HL-60 (cell line): Measurements from ENCODE around the gene CTIF.

ENCODE experiments used
- DNase-seq, 2 experiments: peaks; one replicate each; pipeline ENCODE4 v3.0.0-alpha.2; 2010 to 2020; ENCODE audit warnings: low read depth in 1 of 2, low spot score in 1 of 2
- H3K27ac ChIP-seq: fragments of 250-450 bp; sonication (Bioruptor Pico); replicated peaks from 2 replicates; pipeline ENCODE4 v1.5.1; 2020; ENCODE audit warnings: mild to moderate bottlenecking, moderate library complexity
- H3K27me3 ChIP-seq: fragments of 250-450 bp; sonication (Bioruptor Pico); 2 replicates; pipeline ENCODE4 v1.5.1; 2021; ENCODE audit warnings: mild to moderate bottlenecking, moderate library complexity; ENCODE audit not compliant: insufficient read depth, poor library complexity, severe bottlenecking
- H3K4me3 ChIP-seq: replicated peaks from 2 replicates; pipeline ENCODE4 v1.5.1; 2011; ENCODE audit warnings: mild to moderate bottlenecking, control low read depth, low read length; ENCODE audit not compliant: insufficient read depth
- CTCF ChIP-seq: IDR thresholded peaks from one replicate; pipeline ENCODE4 v1.5.1; 2011; ENCODE audit warnings: low read length, control low read depth, inconsistent platforms; ENCODE audit not compliant: insufficient read depth
- GABPA ChIP-seq: IDR thresholded peaks from 2 replicates; pipeline ENCODE4 v1.6.1; 2012; ENCODE audit warnings: low read depth
- POLR2AphosphoS5 ChIP-seq: IDR thresholded peaks from 2 replicates; pipeline ENCODE4 v1.6.1; 2012; ENCODE audit warnings: low read depth
- REST ChIP-seq: IDR thresholded peaks from 2 replicates; pipeline ENCODE4 v1.6.1; 2012; ENCODE audit warnings: low read depth; ENCODE audit not compliant: insufficient replicate concordance
- SPI1 ChIP-seq: IDR thresholded peaks from 2 replicates; pipeline ENCODE4 v1.6.1; 2012; ENCODE audit warnings: low read depth, mild to moderate bottlenecking, borderline replicate concordance

Gene CTIF

GRCh38 chr18:48590678-48591077, 51.8 kb downstream of the CTIF start:
- DNase-seq, result no peak
- H3K27ac ChIP-seq, result no peak overlapping the region
- TF ChIP-seq POLR2AphosphoS5 (no peak), CTCF (no peak), SPI1 (no peak), GABPA (no peak), REST (no peak)
- H3K27me3 ChIP-seq, result no peaks in the 10 kb centered on the region
- H3K4me3 ChIP-seq, result no peak overlapping the region

- H3K27me3 ChIP-seq, result no peaks in the 10 kb centered on the region
- TF ChIP-seq POLR2AphosphoS5 (no peak), GABPA (no peak), REST (no peak), CTCF (no peak), SPI1 (no peak)
- no peak overlapping the region for H3K27ac ChIP-seq
- DNase-seq, result no peak
- H3K4me3 ChIP-seq, result no peak overlapping the region
Observed at GRCh38 chr18:48592540-48593171, 53.8 kb downstream of the CTIF start.

GRCh38 chr18:48594471-48595094, 55.8 kb downstream of the CTIF start:
- Histone ChIP-seq H3K4me3 (no peak overlapping the region), H3K27ac (no peak overlapping the region), H3K27me3 (no peaks in the 10 kb centered on the region)
- no peak for DNase-seq
- no peak for TF ChIP-seq GABPA
- TF ChIP-seq CTCF, result no peak
- TF ChIP-seq REST, result no peak
- TF ChIP-seq SPI1, result no peak
- TF ChIP-seq POLR2AphosphoS5, result no peak
